ENCODE results near the gene EN1. TPM values are rescaled to one million over a fixed set of nuclear protein-coding genes. Genes with fewer than 3 reads are reported as not detected.

Gene EN1
- total RNA-seq, 1 donor from 2014 or later: not detected

DNA sequence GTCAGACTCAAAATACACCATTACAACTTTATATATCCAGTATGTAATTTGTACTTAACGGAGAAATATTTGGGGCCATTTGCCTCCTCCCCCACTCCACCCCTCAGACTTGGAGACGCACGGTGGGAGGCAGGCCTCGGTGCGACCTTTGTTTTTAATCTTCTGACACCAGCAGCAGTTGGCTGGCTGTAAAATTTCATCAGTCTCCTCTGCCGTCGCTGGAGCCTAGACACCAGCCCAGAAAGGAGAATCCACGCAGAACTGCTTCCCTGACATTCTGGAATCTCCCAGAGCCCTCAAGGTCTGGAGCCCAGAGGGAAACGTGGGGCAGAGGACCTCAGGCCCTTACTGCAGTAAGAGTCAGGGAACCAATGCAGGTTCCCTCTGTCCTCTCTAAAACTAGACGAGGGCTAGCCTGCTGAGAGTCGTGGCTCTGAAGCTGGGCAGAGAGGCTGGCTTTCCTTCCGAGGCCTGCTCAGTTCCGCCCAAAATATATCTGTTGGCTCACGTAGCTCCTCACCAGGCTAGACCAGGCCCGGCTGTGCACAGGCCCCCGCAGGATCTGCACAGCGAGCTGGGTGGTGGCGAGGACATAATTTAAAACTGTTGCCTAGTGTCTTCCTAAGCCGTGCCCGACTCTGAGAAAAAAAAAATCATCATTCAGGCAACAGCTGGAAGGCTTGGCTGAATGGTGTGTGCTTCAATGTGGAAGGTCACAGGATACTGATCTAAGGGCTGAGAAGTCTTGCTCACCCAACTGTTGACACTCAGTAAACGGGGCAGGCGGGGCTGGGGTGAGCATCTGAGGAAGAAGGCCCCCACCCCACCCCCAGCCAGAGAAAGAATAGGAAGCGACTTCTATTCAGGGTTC, 40.4 kb downstream of the EN1 start:
- no peak for DNase-seq
- intact Hi-C loops (cut with micrococcal nuclease): no loop called here
- Histone ChIP-seq H3K36me3 (no peaks in the 10 kb centered on the region), H3K27ac (replicated peaks) (no peak overlapping the region), H3K27me3 (ENCODE audit: low read depth) (peaks cover 97% of the 10 kb centered on the region), H3K4me1 (no peaks in the 10 kb centered on the region), H3K4me3 (no peak overlapping the region), H3K9me3 (replicated peaks) (no peaks in the 10 kb centered on the region)
- TF ChIP-seq, protein P1, sequence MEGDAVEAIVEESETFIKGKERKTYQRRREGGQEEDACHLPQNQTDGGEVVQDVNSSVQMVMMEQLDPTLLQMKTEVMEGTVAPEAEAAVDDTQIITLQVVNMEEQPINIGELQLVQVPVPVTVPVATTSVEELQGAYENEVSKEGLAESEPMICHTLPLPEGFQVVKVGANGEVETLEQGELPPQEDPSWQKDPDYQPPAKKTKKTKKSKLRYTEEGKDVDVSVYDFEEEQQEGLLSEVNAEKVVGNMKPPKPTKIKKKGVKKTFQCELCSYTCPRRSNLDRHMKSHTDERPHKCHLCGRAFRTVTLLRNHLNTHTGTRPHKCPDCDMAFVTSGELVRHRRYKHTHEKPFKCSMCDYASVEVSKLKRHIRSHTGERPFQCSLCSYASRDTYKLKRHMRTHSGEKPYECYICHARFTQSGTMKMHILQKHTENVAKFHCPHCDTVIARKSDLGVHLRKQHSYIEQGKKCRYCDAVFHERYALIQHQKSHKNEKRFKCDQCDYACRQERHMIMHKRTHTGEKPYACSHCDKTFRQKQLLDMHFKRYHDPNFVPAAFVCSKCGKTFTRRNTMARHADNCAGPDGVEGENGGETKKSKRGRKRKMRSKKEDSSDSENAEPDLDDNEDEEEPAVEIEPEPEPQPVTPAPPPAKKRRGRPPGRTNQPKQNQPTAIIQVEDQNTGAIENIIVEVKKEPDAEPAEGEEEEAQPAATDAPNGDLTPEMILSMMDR (IDR thresholded peaks at IDR 0.05; ENCODE audit: borderline replicate concordance): no peak

DNA sequence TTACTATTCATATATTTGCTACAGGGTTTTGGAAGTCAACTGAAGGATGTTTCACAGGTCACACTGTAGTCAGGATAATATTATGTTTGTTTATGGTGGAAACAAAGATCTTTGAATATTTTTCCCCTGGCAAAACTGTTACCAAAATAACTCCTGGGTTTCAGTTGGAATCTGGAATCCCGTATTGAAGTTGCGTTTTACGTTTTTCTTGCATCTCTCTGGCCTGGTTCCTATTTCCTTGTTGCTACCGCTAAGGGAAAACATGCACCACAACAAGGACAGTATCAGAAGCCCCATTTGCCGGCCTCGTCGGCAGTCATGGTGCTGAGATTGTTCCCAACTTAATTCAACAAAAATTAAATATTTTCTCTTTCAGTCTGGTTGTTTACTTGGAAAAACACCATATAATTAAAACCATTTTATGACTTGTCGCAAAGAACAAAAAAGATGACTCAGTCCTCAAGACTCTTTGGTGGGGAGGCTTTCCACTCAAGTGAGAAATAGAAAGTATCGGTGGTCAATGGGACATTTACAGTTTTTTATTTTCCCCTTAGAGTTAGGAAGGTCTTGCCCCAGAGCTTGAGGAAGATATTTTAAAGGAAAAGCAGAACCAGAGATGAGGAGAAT, 42.3 kb downstream of the EN1 start:
- no peak for DNase-seq
- H3K27me3 ChIP-seq (ENCODE audit: low read depth): peaks cover 95% of the 10 kb centered on the region
- no peak overlapping the region for H3K4me3 ChIP-seq
- intact Hi-C loops (cut with micrococcal nuclease): no loop called here
- TF ChIP-seq, protein P1 (IDR thresholded peaks at IDR 0.05; ENCODE audit: borderline replicate concordance): no peak
- no peaks in the 10 kb centered on the region for H3K9me3 ChIP-seq (replicated peaks)
- no peaks in the 10 kb centered on the region for H3K36me3 ChIP-seq
- no peak overlapping the region for H3K27ac ChIP-seq (replicated peaks)
- H3K4me1 ChIP-seq: no peaks in the 10 kb centered on the region

- TF ChIP-seq, protein P1 (IDR thresholded peaks at IDR 0.05; ENCODE audit: borderline replicate concordance): no peak
- H3K27me3 ChIP-seq (ENCODE audit: low read depth): peaks cover 89% of the 10 kb centered on the region
- intact Hi-C loops (cut with micrococcal nuclease): no loop called here
Observed at GRCh38 chr2:118803012-118803411, 44.4 kb downstream of the EN1 start.

DNA sequence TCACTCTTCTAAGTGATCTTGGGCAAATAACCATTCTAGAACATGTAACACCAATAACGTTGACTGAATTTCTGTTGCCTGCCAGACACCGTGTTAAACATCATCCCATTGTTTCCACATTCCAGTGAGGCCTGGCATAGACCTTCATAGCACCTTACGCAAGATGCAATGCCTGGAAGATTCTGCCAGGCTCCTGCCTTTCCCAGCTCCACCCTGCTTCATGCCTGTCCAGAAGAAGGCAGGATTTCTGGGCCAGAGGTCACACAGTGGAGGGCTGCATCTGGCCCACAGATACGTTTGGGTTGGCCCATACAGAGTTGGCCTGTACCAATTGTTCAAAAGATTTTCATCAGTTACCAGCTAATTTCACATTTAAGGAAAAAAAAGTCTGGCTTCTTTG, 46.3 kb downstream of the EN1 start:
- Histone ChIP-seq H3K27ac (replicated peaks) (no peak overlapping the region), H3K4me3 (no peak overlapping the region), H3K27me3 (ENCODE audit: low read depth) (peaks cover 88% of the 10 kb centered on the region), H3K36me3 (no peaks in the 10 kb centered on the region), H3K4me1 (no peaks in the 10 kb centered on the region), H3K9me3 (replicated peaks) (no peaks in the 10 kb centered on the region)
- TF ChIP-seq, protein P1 (IDR thresholded peaks at IDR 0.05; ENCODE audit: borderline replicate concordance): no peak
- no peak for DNase-seq
- intact Hi-C loops (cut with micrococcal nuclease): no loop called here

More at GRCh38 chr2:118803012-118803411, 44.4 kb downstream of the EN1 start:
- Histone ChIP-seq H3K27ac (replicated peaks) (no peak overlapping the region), H3K4me1 (no peaks in the 10 kb centered on the region), H3K36me3 (no peaks in the 10 kb centered on the region), H3K4me3 (no peak overlapping the region), H3K9me3 (replicated peaks) (no peaks in the 10 kb centered on the region)
- DNase-seq: no peak

DNA sequence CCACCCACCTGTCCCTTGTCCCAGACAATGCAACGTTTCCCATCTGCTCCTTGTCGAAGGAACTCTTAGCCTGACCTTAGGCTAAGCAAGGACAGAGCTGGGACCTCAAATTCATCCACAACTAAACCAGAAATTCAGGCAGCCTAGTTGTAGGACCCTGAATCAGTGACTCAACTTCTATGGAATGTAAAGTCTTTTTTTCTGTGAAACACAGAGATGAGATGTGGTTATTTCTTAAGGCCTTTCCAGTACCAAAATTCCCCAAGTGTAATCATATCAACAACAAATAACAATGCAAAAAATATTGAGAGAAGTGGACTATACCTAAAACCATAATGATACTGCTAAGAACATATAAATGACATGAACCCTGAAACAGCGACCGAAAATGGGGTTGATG, 46.7 kb downstream of the EN1 start:
- intact Hi-C loops (cut with micrococcal nuclease): no loop called here
- no peak for DNase-seq
- Histone ChIP-seq H3K4me3 (no peak overlapping the region), H3K36me3 (no peaks in the 10 kb centered on the region), H3K4me1 (no peaks in the 10 kb centered on the region), H3K27me3 (ENCODE audit: low read depth) (peaks cover 88% of the 10 kb centered on the region), H3K9me3 (replicated peaks) (no peaks in the 10 kb centered on the region), H3K27ac (replicated peaks) (no peak overlapping the region)
- TF ChIP-seq, protein P1 (IDR thresholded peaks at IDR 0.05; ENCODE audit: borderline replicate concordance): no peak
